ENCODE measurements around the gene SUGCT.
"Not testable (repeated sequence)": the region's sequence is repeated elsewhere in the genome, so short reads cannot be mapped to it uniquely, and the experiment has no call there.

SUGCT gene

GRCh38 chr7:40148671-40149070 lies 13.9 kb downstream of the SUGCT start:
- Histone ChIP-seq H3K4me3 (no peak overlapping the region), H3K9me3 (ENCODE audit: low read depth, low read length) (no peaks in the 10 kb centered on the region), H3K9ac (ENCODE audit: insufficient read length) (no peak overlapping the region), H3K27ac (no peak overlapping the region), H3K36me3 (ENCODE audit: insufficient read depth, low read length) (no peaks in the 10 kb centered on the region)
- TF ChIP-seq POLR2AphosphoS5 (IDR thresholded peaks at IDR 0.05; ENCODE audit: borderline replicate concordance, low read depth, low read length) (no peak), EZH2 (IDR thresholded peaks at IDR 0.05) (no peak), FOXP2 (optimal IDR thresholded peaks at IDR 0.05; ENCODE audit: control extremely low read depth, extremely low read length, insufficient read depth) (no peak)
- no peak for DNase-seq (ENCODE audit: low read depth, low spot score)

DNA sequence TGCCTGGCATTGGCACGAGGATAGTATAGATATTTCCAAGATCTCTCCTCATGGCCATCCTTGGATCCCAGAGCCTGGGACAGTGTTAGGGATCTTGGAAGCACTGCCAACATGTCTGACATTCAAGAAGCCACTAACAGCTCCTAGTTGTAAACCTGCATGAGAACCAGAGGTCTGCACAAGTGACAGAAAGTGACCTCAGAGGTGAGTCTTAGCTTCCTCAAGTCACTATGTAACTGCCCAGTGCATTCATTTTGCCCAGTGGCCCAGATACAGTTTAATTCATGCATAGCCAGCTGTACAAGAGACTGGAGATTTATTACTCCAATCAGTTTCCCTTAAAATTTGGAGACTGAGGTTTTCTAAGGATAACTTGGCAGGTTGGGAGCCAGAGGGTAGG lies 16.7 kb downstream of the SUGCT start:
- Histone ChIP-seq H3K9ac (ENCODE audit: insufficient read length) (no peak overlapping the region), H3K36me3 (ENCODE audit: insufficient read depth, low read length) (no peaks in the 10 kb centered on the region), H3K9me3 (ENCODE audit: low read depth, low read length) (no peaks in the 10 kb centered on the region), H3K4me3 (no peak overlapping the region), H3K27ac (no peak overlapping the region)
- TF ChIP-seq FOXP2 (optimal IDR thresholded peaks at IDR 0.05; ENCODE audit: control extremely low read depth, extremely low read length, insufficient read depth) (no peak), EZH2 (IDR thresholded peaks at IDR 0.05) (no peak), POLR2AphosphoS5 (IDR thresholded peaks at IDR 0.05; ENCODE audit: borderline replicate concordance, low read depth, low read length) (no peak)
- DNase-seq (ENCODE audit: low read depth, low spot score): no peak

- no peak overlapping the region for H3K27ac ChIP-seq
- no peak overlapping the region for H3K9ac ChIP-seq (ENCODE audit: insufficient read length)
- H3K9me3 ChIP-seq (ENCODE audit: low read depth, low read length): no peaks in the 10 kb centered on the region
- no peak for DNase-seq (ENCODE audit: low read depth, low spot score)
- H3K4me3 ChIP-seq: no peak overlapping the region
- no peaks in the 10 kb centered on the region for H3K36me3 ChIP-seq (ENCODE audit: insufficient read depth, low read length)
- no peak for TF ChIP-seq EZH2 (IDR thresholded peaks at IDR 0.05)
- TF ChIP-seq FOXP2 (optimal IDR thresholded peaks at IDR 0.05; ENCODE audit: control extremely low read depth, extremely low read length, insufficient read depth): no peak
- TF ChIP-seq POLR2AphosphoS5 (IDR thresholded peaks at IDR 0.05; ENCODE audit: borderline replicate concordance, low read depth, low read length): no peak
These were observed 22.2 kb downstream of the SUGCT start for GRCh38 chr7:40156988-40157387.

- no peak for DNase-seq (ENCODE audit: low read depth, low spot score)
- Histone ChIP-seq H3K9me3 (ENCODE audit: low read depth, low read length) (no peaks in the 10 kb centered on the region), H3K4me3 (no peak overlapping the region), H3K27ac (no peak overlapping the region), H3K36me3 (ENCODE audit: insufficient read depth, low read length) (no peaks in the 10 kb centered on the region), H3K9ac (ENCODE audit: insufficient read length) (no peak overlapping the region)
- TF ChIP-seq FOXP2 (optimal IDR thresholded peaks at IDR 0.05; ENCODE audit: control extremely low read depth, extremely low read length, insufficient read depth) (no peak), POLR2AphosphoS5 (IDR thresholded peaks at IDR 0.05; ENCODE audit: borderline replicate concordance, low read depth, low read length) (no peak)
These were observed 27.7 kb downstream of the SUGCT start for GRCh38 chr7:40162516-40162915.

DNA sequence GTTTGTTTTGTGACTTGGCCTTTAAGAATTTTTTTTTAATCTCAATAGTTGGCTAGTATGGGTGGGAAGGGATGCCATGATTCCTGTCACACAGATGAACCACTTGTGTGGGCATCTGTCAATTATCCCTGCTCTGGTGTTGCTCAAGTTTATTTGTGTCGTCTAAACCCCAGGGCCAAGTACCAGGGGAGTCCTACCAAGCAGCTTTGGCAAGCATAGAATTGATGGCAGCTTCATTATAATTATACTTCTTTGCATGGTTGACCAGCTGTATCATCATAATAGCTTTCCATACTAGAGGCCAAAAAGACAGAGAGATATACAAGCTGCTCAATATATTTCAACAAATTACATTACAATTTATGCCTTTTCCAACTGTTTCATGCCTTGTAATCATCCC lies 30.4 kb downstream of the SUGCT start:
- TF ChIP-seq EZH2 (IDR thresholded peaks at IDR 0.05) (no peak), FOXP2 (optimal IDR thresholded peaks at IDR 0.05; ENCODE audit: control extremely low read depth, extremely low read length, insufficient read depth) (no peak), POLR2AphosphoS5 (IDR thresholded peaks at IDR 0.05; ENCODE audit: borderline replicate concordance, low read depth, low read length) (no peak)
- DNase-seq (ENCODE audit: low read depth, low spot score): no peak
- Histone ChIP-seq H3K27ac (no peak overlapping the region), H3K9me3 (ENCODE audit: low read depth, low read length) (no peaks in the 10 kb centered on the region), H3K4me3 (no peak overlapping the region), H3K9ac (ENCODE audit: insufficient read length) (no peak overlapping the region), H3K36me3 (ENCODE audit: insufficient read depth, low read length) (no peaks in the 10 kb centered on the region)

DNA sequence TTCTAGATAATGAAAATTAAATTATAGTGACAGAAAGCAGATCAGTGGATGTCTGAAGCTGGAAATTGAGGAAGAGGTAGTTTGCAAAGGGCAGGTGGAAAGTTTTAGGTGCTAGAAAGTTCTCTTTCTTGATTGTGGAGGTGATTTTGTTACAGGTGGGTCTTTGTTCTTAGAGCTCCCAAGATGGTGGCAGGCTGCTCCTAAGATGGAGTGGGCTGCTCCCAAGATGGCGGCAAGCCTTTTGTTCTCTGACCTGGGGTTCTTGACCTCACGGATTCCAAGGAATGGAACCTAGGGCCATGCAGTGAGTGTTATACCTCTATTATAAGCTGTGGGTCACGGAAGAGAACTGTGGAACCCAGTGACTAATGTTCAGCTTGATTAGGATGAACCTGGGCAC lies 32.5 kb downstream of the SUGCT start:
- no peak for DNase-seq (ENCODE audit: low read depth, low spot score)
- H3K9me3 ChIP-seq (ENCODE audit: low read depth, low read length): no peaks in the 10 kb centered on the region
- H3K4me3 ChIP-seq: no peak overlapping the region
- H3K27ac ChIP-seq: no peak overlapping the region
- no peak overlapping the region for H3K9ac ChIP-seq (ENCODE audit: insufficient read length)
- no peak for TF ChIP-seq POLR2AphosphoS5 (IDR thresholded peaks at IDR 0.05; ENCODE audit: borderline replicate concordance, low read depth, low read length)
- TF ChIP-seq FOXP2 (optimal IDR thresholded peaks at IDR 0.05; ENCODE audit: control extremely low read depth, extremely low read length, insufficient read depth): no peak
- no peak for TF ChIP-seq EZH2 (IDR thresholded peaks at IDR 0.05)
- no peaks in the 10 kb centered on the region for H3K36me3 ChIP-seq (ENCODE audit: insufficient read depth, low read length)

DNA sequence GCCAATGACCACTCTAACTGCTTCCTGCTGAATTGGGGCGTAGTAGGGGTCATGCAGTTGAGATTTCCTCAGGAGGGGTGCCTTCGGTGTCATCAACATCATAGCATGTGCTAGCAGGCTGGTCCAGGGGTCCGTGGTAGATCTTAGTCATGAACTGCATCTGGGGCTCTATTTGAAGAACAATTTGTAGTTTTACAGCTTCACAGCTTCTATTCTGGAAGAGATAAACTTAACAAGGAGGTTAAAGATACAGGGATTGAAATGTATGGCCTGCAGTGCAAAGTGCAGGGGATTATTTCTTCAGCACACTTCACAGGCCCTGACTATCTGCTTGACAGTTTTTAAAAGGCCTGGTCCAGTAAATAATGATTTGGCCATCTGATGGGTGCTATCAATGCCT lies 33.5 kb downstream of the SUGCT start:
- not testable (repeated sequence) for H3K27ac ChIP-seq; DNase-seq (ENCODE audit: low read depth, low spot score); H3K9ac ChIP-seq (ENCODE audit: insufficient read length); H3K9me3 ChIP-seq (ENCODE audit: low read depth, low read length); H3K36me3 ChIP-seq (ENCODE audit: insufficient read depth, low read length); H3K4me3 ChIP-seq

- not testable (repeated sequence) for H3K4me3 ChIP-seq; DNase-seq (ENCODE audit: low read depth, low spot score); H3K9ac ChIP-seq (ENCODE audit: insufficient read length); H3K9me3 ChIP-seq (ENCODE audit: low read depth, low read length); H3K36me3 ChIP-seq (ENCODE audit: insufficient read depth, low read length); H3K27ac ChIP-seq
These were observed 38.3 kb downstream of the SUGCT start for GRCh38 chr7:40173121-40173520.

GRCh38 chr7:40175256-40175655 lies 40.5 kb downstream of the SUGCT start:
- not testable (repeated sequence) for H3K4me3 ChIP-seq; H3K36me3 ChIP-seq (ENCODE audit: insufficient read depth, low read length); H3K9me3 ChIP-seq (ENCODE audit: low read depth, low read length); H3K27ac ChIP-seq; DNase-seq (ENCODE audit: low read depth, low spot score); H3K9ac ChIP-seq (ENCODE audit: insufficient read length)

Measured in SK-N-MC (cell line).